ENCODE measurements around the gene POGLUT2. TPM values are rescaled to one million over a fixed set of nuclear protein-coding genes. Genes with fewer than 3 reads are reported as not detected.

POGLUT2 gene
- polyA plus RNA-seq, 3 donors, result 46.3 to 52.6 (median 50.7) TPM

- DNase-seq (ENCODE audit: low read depth in 3 of 3, low spot score in 2 of 3), result no peak
Measured at GRCh38 chr13:102771298-102772041, 27.3 kb downstream of the POGLUT2 start.

DNA sequence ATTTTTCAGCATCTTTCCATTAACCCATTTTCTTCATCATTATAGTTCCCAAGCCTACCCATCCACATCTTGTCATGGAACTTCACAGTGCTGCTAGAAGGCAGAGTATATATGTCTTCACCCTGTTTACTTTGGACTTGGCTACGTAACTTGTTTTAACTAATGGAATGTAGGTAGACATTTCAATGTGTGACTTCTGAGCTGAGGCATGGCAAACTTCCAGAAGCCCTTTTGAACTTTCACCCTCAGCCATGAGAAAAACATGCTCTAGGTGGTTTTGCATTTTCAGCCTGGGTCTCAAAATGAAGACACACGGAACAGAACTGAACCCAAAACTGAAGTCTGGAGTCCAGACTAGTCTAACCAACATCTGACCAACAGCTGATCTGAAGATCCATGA lies 28.3 kb downstream of the POGLUT2 start:
- no peak for DNase-seq (ENCODE audit: low read depth in 3 of 3, low spot score in 2 of 3)

- DNase-seq (ENCODE audit: low read depth in 3 of 3, low spot score in 2 of 3), result no peak
Measured at GRCh38 chr13:102769679-102770078, 29.1 kb downstream of the POGLUT2 start.

GRCh38 chr13:102768909-102769308 lies 29.9 kb downstream of the POGLUT2 start:
- no peak for DNase-seq (ENCODE audit: low read depth in 3 of 3, low spot score in 2 of 3)

DNA sequence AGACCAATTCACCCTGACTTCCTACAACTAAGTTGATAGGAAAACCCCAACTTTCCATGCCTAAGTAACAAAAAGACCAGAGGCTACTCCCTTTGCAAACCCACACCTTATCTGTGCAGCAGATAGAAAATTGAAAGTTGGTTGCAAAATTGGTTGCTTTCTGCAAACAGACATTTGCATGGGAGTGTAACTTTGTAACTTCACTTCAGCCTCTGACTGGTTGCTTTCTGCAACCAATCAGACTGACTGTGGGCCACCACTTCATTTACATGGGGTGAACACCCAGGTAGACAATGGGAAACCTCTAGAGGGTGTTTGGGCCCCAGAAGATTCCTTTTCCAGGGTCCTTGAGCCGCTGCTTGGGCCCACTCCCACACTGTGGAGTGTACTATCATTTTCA lies 35.0 kb downstream of the POGLUT2 start:
- no peak for DNase-seq (ENCODE audit: low read depth in 3 of 3, low spot score in 2 of 3)

DNA sequence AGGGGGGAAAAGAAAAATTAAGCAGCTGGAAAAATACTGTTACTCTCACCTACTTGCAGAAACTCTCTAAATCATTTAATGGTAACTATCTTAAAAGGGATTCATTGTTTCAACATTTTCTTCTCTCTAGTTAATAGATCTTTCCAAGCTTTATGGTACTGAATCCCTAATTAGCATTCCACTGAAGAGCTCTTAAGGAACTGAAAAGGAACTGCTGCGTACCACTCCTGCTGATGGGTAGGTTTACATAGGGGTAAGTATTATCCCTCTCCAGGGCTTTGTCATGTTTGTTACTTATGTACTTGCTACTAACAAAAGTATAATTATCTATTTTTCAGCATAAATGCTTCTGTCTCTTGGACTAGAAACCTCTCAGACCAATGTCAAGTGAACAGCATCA lies 37.7 kb downstream of the POGLUT2 start:
- DNase-seq (ENCODE audit: low read depth in 3 of 3, low spot score in 2 of 3), result no peak

- no peak for DNase-seq (ENCODE audit: low read depth in 3 of 3, low spot score in 2 of 3)
Measured at GRCh38 chr13:102758842-102759241, 39.9 kb downstream of the POGLUT2 start.

GRCh38 chr13:102757006-102757405 lies 41.8 kb downstream of the POGLUT2 start:
- no peak for DNase-seq (ENCODE audit: low read depth in 3 of 3, low spot score in 2 of 3)

GRCh38 chr13:102751886-102752285 lies 46.9 kb downstream of the POGLUT2 start:
- DNase-seq (ENCODE audit: low read depth in 3 of 3, low spot score in 2 of 3), result no peak

DNA sequence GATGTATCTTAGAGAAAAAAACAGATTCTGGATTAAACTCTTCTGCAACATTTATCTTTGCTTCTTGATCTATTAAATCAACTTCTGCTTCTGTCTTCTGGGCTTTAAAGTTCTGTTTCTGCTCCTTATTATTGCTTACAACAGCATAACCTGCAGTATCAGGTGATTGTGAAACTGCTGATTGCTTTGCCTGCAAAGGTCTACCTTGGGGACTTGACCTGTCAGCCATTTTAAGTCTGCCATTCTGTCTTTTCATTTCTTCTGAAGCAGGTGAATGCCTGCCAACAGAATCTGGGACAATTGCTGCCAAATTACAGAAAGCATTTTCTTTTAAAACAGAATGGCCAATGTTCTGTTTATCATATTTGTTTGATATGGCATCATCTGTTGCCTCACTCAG lies 56.3 kb downstream of the POGLUT2 start:
- no peak for DNase-seq (ENCODE audit: low read depth in 3 of 3, low spot score in 2 of 3)

DNA sequence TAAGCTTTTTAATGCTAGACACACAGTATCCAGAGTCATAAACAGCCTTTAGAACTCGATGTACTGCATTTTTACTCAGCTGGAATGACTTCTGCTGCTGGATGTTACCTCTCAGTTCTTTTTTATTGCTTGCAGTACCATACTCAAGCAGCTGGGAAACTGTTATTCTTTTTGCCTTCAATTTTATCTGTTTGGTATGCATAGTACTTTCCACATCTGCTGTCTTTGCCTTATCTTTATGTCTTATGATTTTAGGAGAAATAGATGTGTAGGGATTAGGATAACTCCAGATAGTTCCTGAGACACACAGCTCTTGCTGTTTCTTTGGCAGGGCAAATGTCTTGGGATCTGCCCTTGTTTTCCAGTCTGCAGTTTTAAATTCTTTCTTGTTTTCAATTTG lies 56.7 kb downstream of the POGLUT2 start:
- no peak for DNase-seq (ENCODE audit: low read depth in 3 of 3, low spot score in 2 of 3)

Other genes with a start within 250 kb of the POGLUT2 start
- 10 to 100 TPM; 61.0 to 66.2 (median 65.5) TPM for gene TPP2, start 202.0 kb downstream of the POGLUT2 start, polyA plus RNA-seq (ENCODE audit: insufficient read length in 3 of 3)
- gene METTL21C, start 103.9 kb downstream of the POGLUT2 start, polyA plus RNA-seq (ENCODE audit: insufficient read length in 3 of 3), result under 1 TPM; 0.33 to 0.79 (median 0.62) TPM
- gene TEX30, start 25.2 kb downstream of the POGLUT2 start, polyA plus RNA-seq (ENCODE audit: insufficient read length in 3 of 3), result 10 to 100 TPM; 32.7 to 33.6 (median 33.0) TPM
- gene BIVM, start 143 bp upstream of the POGLUT2 start, polyA plus RNA-seq (ENCODE audit: insufficient read length in 3 of 3), result 10 to 100 TPM; 44.2 to 49.2 (median 47.5) TPM
- gene ERCC5, start 47.1 kb upstream of the POGLUT2 start, polyA plus RNA-seq (ENCODE audit: insufficient read length in 3 of 3), result 10 to 100 TPM; 75.4 to 84.2 (median 83.8) TPM

All from right renal cortex interstitium (tissue), 3 donors.